COR-L47 (cell line): ENCODE data around the gene CMC2.

Source experiments
- DNase-seq: peaks from one replicate; lab custom pipeline; 2025; lab: John Stamatoyannopoulos, UW

Gene CMC2

DNA sequence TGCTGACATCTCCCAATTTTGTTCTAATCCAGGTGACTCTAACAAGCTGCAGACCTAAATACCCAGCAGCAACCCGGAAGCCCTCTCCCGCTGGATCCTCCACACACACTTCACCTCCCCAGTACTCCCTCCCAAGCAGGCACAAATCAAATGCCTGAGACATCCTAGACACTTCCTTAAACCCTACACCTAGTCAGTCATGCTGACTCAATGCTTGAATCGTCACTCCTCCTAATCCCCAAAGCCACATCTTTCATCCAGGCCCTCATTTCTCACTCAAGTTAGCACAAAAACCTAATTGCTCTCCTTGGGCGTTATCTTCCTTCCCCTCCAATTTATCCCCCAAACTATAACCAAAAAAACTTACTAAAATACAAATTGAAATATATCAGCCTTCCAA is 32.7 kb downstream of the CMC2 start:
- DNase-seq, result no peak

DNA sequence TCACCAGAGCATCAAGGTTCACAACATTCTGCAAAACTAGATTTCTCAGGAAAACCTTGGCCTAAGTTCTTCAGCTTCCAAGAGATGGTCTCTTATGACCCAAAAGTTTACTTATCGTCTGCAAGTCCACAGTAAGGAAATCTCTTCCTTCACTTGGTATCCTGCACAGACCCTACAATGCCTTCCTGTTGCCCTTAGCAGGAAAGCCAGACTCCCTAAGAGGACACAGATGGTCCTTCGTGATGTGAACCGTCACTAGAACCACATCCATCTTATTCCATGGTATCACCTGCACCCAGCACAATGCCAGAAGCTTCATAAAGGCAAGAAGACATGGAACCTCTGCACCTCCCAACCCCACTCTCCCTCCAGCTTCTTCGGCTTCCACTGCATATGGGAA is 34.1 kb downstream of the CMC2 start:
- DNase-seq, result no peak

DNA sequence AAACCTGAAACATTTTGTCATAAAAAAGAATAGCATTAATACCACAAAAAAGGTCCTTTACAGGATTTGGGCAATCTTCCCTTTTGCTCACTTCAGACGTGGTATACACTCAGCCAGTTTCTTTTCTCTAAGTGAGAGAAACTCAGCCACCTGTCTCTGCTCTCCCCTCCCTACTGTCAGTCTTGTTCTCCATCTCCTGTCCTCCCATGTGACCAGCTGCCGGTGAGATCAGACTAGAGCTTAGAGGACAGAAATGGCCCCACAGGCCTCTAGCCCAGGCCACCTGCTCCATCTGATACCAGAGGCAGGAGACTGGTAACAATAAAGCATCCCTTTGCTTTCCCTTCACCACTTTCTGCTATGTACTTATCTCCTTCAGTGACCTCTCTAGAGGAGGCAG is 34.9 kb downstream of the CMC2 start:
- DNase-seq, result no peak

DNA sequence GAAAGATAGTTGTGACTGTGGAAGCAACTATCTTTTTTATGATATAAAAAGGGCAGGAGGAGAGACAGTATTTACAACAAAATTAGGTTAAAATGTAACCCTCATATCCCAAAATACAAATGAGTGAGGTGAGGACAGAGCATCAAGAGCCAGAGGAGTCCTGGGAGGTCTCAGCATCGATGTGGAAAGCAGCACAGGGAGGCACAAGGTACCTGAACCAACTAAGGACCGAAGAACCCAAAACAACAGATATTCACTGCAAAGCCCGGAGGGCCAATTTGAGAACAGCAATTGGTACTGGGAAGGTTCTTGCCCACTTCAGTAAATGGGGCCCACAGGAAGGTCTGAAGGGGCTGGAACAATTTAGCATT is 37.6 kb downstream of the CMC2 start:
- no peak for DNase-seq

DNA sequence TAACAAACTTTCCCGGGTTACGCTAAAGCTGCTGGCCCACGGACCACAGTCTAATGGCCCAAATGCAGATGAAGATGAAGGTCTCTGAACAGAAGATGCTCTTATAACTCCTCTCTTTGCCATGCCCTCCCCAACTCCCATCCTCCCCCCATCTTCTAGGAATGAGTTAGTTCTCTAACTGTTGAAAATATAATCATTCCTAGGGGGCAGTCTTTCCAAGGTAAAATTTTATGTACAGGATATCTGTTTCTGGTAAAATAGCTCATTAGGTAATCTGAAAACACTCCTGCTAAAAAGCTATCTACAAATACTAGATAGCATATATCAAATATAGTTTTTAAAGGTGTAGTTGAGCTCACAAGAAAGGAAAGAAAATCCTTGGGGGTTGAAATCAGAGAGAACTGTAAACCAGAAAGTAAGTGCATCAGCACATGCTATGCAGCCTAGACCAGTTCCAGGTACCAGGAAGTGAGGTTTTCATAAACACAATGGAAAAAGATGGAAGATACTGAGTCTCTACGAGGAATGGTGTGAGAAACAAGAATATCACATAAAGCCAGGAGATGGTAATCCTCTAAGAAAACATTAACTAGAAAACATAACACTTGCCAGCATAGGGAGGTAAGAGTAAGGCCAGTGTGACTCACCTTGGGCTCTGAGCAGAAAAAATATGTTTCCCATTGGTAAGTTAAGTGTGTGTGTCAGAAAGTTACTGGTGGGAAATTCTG is 38.1 kb downstream of the CMC2 start:
- DNase-seq, result no peak

DNA sequence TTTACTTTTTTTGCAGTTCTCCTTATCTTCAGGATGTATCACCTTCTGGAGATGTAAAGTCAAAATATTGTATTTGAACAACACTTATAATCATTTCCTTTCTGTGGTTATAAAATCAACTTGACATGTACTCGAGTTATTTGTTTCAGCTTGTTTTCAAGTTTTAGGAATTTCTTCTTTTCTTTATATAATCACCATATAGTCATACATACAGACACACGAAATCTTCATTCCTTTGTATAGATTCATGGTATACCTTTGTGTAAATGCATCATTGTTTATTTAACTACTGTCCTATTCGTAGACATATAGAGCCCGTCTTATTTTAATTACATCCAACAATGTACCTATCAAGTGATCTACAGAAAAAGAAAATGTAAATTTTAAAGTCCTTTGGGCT is 40.1 kb downstream of the CMC2 start:
- no peak for DNase-seq

DNA sequence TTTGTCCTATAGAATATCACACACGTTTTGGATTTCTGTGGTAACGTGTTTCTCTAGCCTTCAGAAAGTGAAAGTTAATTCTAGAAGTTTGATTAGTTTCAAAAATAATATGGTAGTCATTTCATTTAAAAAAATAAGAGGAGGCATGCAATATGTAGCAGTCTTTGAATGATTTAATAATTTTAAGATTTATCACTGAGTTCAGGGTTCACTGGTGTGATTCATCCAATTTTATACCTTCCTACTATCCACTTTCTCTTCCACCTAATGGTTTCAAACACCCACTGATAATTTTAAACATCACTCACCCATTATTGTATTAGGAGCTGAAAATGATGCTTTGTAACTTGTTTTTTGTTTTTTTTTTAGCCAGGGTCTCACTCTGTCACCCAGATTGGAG is 42.3 kb downstream of the CMC2 start:
- no peak for DNase-seq

DNA sequence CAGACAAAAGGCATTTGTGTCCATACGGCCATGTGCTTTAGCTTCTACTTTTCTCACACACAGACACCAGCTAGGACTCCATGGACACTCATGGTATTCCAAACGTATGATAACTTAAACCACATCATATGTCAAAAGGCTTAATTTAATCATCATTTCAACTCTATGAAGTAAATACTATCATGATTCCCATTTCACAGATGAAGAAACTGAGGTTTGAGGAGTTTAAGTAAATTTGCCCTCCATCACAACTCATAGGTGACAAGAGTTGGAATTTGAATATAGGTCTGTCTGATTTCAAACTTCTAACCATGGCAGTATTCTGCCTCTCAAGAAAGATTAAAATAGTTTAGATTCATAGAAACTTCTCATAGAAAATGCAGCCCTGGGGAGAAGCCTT is 43.8 kb downstream of the CMC2 start:
- DNase-seq, result no peak

DNA sequence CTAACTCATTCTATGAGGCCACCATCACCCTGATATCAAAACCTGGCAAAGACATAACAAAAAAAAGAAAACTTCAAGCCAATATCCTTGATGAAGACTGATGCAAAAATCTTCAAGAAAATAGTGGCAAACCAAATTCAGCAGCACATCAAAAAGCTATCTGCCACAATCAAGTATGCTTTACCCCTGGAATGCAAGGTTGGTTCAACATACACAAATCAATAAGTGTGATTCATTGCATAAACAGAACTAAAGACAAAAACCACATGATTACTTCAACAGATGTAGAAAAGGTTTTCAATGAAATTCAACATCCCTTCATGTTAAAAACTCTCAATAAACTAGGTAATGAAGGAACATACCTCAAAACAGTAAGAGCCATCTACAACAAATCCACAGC is 48.4 kb downstream of the CMC2 start:
- no peak for DNase-seq

DNA sequence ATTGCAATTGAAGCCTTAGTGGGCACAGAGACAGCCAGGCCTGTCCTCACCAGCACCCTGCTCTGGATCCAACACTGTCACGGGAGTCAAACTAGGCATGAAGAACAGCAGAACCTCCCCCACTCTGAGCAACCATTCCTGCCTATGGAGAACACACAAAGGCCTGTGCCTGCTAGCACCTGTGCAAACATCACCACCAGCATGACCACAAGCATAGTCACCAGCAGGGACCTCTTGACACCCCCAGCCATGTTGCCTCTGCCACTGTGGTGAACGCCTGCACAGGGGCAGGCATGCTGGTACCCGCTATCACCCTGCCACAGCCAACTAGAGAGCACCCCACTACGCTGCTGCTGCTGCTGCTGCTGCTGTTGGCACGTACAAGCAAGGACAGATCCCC is 51.7 kb downstream of the CMC2 start:
- DNase-seq, result no peak

DNA sequence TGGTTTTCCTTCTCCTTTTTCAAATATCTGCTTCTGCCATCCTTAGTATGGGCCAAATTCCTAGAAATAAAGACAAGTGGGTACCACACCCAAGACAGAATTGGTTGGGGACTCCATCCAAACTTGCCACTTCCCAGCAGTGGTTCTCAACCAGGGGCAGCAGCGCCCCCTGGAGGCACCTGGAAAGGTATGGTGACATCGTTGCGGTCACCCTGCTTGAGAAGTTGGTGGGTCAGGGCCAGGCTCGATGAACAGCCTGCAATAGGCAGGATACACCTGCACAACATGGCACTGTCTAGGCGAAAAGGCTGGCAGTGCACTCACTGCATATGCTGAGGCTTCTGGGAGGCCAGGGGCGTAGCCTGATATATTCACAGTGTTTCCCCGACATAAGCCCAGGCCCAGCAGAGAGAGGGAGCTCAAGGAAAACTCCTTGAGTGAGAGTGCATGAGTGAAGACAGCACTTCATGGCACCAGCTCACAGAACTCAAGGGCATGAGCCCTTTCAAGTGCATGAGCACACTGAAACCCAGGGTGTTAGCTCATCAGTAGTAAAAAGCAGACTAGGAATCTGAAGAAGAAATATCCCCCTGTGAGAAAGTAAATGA is 57.7 kb downstream of the CMC2 start:
- DNase-seq, result peak; percentile 0

DNA sequence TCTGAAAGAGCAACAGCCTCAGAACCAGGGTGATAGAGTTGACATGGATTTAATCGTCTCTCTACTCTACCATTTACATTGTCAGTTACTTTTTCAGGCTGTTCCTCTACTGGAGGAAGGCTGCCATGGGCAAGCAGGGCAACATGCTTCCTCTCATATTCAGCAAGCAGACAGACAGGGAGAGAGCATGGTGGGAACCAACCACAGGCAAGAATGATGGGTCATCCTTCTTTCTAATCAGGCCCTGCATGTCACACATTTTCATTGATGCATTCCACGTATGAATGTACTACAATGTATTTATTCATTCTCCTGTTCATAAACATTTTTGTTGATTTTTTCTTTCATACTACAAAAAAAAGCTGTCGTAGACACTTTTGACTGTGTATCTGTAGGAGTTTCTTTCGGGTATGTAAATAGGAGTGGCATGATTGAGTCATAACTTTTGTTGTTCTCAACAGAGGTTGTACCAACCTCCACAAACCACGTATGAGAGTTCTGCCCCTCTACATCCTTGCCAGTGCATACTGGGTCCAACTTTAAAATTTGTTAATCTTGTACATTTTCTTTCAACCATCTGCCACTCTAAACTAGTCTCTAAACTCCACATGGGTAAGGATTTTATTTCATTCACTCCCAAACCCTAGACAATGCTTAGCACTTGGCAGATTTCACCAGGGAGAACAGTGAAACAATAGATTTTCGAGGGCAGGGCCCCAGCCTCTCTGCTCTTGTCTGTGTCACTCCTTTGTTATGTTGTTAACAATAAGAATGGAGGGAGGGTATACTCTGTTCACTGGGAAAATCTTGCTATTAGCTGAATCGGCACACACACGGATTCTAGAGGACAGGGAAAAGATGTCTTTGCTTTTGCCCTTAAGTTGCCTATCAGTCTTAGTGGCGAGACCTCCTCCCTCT is 58.7 kb downstream of the CMC2 start:
- DNase-seq, result no peak

DNA sequence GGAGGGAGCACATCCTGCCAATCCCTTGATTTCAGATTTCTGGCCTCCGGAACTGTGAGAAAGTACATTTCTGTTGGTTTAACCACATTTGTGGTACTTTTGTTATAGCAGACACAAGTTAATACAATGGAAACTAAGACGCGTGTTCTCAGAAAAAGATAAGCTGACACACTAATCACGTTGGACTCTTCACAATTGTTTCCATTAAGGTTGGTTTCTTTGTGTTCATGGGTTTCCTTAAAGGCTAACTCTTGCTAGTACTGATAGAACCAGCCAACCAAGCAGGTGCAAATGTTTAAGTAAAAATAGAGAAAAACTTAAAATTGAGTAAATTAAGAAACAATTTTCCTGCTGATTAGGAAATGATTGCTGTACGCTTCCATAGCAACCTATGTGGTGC is 59.4 kb downstream of the CMC2 start:
- DNase-seq, result no peak

DNA sequence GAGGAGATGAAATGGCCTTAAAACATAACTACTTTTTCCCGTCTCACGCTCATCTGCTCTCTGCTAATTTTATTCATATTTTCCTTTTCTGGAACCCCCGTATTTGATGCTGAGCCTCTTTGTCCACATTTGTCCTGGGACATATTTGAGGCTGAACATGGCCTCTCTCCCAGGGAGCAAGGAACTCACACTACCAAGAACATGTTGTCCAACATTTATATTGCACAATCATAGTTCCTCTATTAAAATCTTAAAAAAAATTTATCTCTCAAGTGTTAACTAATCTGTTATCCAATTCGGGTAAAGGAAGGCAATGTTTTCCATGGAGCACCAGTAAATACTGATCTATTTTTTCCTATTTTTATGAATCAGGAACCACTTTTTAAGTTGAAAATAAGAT is 60.2 kb downstream of the CMC2 start:
- no peak for DNase-seq

DNA sequence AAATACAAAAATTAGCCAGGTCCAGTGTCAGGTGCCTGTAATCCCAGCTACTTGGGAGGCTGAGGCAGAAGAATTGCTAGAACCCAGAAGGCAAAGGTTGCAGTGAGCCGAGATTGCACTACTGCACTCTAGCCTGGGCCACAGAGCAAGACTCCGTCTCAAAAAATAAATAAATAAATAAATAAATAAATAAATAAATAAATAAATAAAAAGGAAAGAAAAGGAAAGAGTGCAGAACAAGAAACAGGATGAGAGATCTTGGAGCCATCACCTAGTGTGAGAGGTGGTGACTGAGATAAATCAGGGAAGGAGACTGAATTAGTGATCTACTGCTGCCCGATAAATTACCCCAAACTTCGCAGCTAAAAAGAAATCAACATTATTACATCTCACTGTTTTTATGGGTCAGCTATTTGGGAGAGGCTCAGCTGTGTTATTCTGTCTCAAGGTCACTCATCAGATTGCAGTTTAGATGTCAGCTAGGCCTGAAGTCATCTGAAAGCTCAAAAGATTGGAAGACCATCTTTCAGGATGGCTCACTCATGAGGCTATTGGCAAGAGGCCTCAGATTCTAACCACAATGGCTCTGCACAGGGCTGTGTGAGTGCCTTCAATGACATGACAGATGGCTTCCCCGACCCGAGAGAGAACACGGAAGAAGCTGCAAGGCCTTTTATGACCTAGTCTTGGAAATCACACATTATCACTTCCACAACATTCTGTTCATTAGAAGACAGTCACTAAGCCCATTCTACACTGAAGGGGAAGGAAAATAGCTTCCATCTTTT is 66.4 kb downstream of the CMC2 start:
- no peak for DNase-seq

DNA sequence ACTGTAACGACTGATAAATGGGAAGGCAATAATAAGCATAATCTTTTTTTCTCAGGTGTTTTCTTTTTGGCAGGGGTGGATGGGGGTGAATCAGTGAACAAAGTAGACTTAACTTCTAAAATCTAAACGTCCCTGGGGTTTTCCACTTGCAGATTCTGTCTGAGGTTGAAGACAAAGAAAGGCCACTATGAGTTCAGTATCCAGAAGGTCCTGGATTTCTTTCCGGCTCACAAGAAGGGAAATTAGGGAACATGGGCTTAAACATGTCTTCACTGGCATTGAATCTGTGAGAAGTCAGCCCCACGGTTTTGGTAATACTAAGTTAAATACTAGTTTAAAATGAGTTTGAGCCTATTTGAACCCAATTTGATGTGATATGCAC is 67.8 kb downstream of the CMC2 start:
- no peak for DNase-seq

DNA sequence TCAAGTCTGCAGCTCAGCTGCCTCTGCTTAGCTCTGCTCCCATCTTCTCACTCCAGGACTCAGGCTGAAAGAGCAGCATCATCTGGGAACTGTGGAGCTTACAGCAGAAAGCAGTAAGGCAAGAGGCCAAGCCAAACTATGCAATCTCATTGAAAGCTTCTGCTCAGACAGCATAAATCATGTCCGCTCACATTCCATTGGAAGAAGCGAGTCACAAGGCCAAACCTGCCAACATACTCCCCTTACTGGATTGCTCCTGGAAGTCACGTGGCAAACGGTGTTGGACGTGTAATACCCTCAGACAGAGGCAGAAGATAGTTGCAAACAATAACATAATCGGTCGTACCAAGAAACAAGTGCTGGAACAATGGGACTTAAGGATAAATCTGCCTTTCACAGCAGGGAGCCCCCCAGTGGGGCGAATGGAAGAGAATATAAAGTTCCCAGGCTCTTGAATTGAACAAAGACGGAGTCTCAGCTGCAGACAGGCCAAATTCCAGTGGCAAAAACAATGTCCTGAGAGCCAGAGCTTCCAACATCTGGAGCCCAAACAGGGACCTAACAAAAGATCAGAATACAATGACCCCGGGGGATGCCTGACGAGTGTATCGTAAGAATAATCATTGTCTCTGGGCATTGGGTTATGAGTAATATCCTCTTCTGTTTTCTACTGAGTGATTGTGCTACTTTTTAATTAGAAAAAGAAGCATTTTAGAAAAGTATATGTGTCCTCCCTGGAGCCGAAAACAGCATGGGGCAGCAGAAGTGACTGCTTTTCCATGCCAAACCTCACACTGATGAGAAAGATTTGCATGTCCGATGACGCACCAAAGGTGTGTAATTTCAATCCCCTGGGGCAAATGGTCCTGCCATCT is 68.4 kb downstream of the CMC2 start:
- DNase-seq, result no peak

DNA sequence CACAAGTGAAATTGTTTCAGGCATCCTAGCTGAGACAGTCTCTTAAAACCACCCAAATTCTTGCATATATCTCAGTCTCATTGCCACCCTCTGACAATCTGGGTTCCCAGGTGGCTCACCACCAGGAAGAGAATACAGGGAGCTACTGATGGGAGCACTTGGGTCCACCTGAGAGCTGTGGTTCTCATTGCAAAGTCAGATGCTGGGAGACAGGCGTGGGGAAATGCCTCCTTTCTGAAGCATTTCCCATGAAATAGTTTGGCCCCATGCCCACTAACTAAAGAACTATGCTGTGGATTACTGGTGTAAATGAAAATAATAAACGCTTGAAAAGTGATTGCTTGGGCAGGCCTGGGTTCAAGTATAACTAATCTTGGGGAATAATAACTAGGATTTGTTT is 70.3 kb downstream of the CMC2 start:
- no peak for DNase-seq

DNA sequence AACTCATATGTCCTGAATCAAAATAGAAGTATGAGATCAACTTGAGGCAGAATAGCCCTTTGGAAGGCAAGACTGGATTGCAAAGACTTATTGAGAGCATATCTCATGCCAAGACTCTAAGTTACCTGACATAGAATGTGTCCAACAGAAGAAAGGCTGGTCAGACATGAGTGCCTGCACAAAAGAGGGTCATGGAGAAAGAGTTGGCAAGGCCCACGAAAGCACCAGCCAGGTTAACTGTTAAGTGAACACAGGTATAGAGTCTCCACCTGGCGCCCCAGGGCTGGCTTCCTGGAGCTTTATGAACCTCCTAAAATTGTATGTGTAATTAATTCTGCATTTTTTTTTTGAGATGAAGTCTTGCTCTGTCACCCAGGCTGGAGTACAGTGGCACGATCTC is 71.0 kb downstream of the CMC2 start:
- DNase-seq, result no peak

DNA sequence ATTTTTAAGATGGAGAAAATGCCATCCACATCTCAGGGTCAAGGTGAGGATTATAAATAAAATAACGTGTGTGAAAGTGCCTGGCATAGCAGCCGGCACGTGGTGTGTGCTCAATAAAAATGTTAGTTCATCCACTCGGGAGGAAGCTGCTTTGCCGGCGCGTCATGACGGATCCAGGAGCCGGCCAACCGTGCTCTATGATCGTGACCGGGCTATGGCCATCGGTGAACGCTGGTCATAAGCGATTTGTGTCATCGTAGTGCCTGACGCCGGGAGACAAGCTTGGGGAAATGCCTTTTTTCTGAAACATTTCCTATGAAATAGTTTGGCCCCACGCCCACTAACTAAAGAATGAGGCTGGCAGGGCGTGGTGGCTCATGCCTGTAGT is 74.0 kb downstream of the CMC2 start:
- DNase-seq, result no peak
